GM19463 (cell line): ENCODE measurements around the gene FAM177B.

Experiments used
- ATAC-seq: cut with Tn5 transposase; IDR thresholded peaks from one replicate; pipeline ENCODE4 v1.9.1; 2021; ENCODE audit warnings: mild to moderate bottlenecking, moderate library complexity; ENCODE audit not compliant: unreplicated experiment

Gene FAM177B

GRCh38 chr1:222736972-222737371, at the start of gene FAM177B:
TSS of gene FAM177B (plus strand) at chr1:222737202. CDS start at chr1:222746546, 9,344 bp downstream.
- ATAC-seq = no peak

- no peak for ATAC-seq
Observed at GRCh38 chr1:222691016-222691415, 46.0 kb upstream of the FAM177B start.

GRCh38 chr1:222694927-222695326, 42.1 kb upstream of the FAM177B start:
- ATAC-seq = no peak

- ATAC-seq = no peak
Observed at GRCh38 chr1:222696741-222697140, 40.3 kb upstream of the FAM177B start.

GRCh38 chr1:222697203-222697602, 39.8 kb upstream of the FAM177B start:
- ATAC-seq = no peak

GRCh38 chr1:222697826-222698225, 39.2 kb upstream of the FAM177B start:
- no peak for ATAC-seq

- ATAC-seq = no peak
Observed at GRCh38 chr1:222702210-222702609, 34.8 kb upstream of the FAM177B start.

- ATAC-seq = no peak
Observed at GRCh38 chr1:222704260-222704659, 32.7 kb upstream of the FAM177B start.

GRCh38 chr1:222706815-222707214, 30.2 kb upstream of the FAM177B start:
- no peak for ATAC-seq

GRCh38 chr1:222709700-222710153, 27.3 kb upstream of the FAM177B start:
- ATAC-seq = no peak

- ATAC-seq = peak; percentile 29
Observed at GRCh38 chr1:222711319-222712252, 25.4 kb upstream of the FAM177B start.

GRCh38 chr1:222712253-222713090, 24.5 kb upstream of the FAM177B start, which contains the start of the genes AIDA and BROX:
TSS of gene AIDA (minus strand) at chr1:222712491. CDS start at chr1:222712317, 174 bp downstream.
TSS of gene BROX (plus strand) at chr1:222712564. CDS start at chr1:222715700, 3,136 bp downstream.
- peak; percentile 71 for ATAC-seq

GRCh38 chr1:222713091-222713961, 23.7 kb upstream of the FAM177B start:
- peak; percentile 67 for ATAC-seq

GRCh38 chr1:222716393-222716792, 20.6 kb upstream of the FAM177B start:
- ATAC-seq = no peak

- no peak for ATAC-seq
Observed at GRCh38 chr1:222728746-222729145, 8.3 kb upstream of the FAM177B start.

GRCh38 chr1:222730866-222731265, 6.1 kb upstream of the FAM177B start:
- ATAC-seq = no peak

- peak; percentile 97 for ATAC-seq
Observed at GRCh38 chr1:222732216-222733159, 4.5 kb upstream of the FAM177B start.

- ATAC-seq = no peak
Observed at GRCh38 chr1:222734740-222735139, 2.3 kb upstream of the FAM177B start.

- ATAC-seq = no peak
Observed at GRCh38 chr1:222736470-222736869, 532 bp upstream of the FAM177B start.
